Liver (tissue), 9 donors: ENCODE results near the gene MEIOB. TPM values are rescaled to one million over a fixed set of nuclear protein-coding genes. Genes with fewer than 3 reads are reported as not detected.

ENCODE experiments used
- DNase-seq: peaks from one replicate; pipeline ENCODE4 v3.0.0-alpha.2; 2017; ENCODE audit warnings: low spot score
- H3K27ac ChIP-seq, 2 donors: one replicate each; pipeline ENCODE4 v1.7.0; 2013; ENCODE audit warnings: inconsistent platforms in 2 of 2, low read length in 2 of 2, control low read depth in 1 of 2, low read depth in 1 of 2, mild to moderate bottlenecking in 1 of 2
- H3K27me3 ChIP-seq, 4 donors: one replicate each; pipeline versions ENCODE4 v1.6.1 to v1.7.0; 2013; ENCODE audit warnings: low read length in 3 of 4, inconsistent platforms in 1 of 4, mild to moderate bottlenecking in 1 of 4, moderate library complexity in 1 of 4; ENCODE audit not compliant: control insufficient read depth in 4 of 4, insufficient read depth in 4 of 4
- H3K36me3 ChIP-seq, 4 donors: one replicate each; pipeline versions ENCODE4 v1.6.1 to v1.7.0; 2013; ENCODE audit warnings: low read length in 3 of 4, mild to moderate bottlenecking in 3 of 4, low read depth in 1 of 4, moderate library complexity in 1 of 4; ENCODE audit not compliant: control insufficient read depth in 4 of 4, insufficient read depth in 3 of 4
- H3K4me1 ChIP-seq, 4 donors: one replicate each; pipeline versions ENCODE4 v1.6.1 to v1.7.0; 2013; ENCODE audit warnings: low read length in 3 of 4, mild to moderate bottlenecking in 3 of 4, moderate library complexity in 1 of 4; ENCODE audit not compliant: control insufficient read depth in 4 of 4, insufficient read depth in 4 of 4
- H3K4me3 ChIP-seq, 3 donors: one replicate each; pipeline versions ENCODE4 v1.6.1 to v1.7.0; 2013; ENCODE audit warnings: low read length in 3 of 3, control low read depth in 1 of 3, low read depth in 1 of 3, mild to moderate bottlenecking in 1 of 3
- H3K9ac ChIP-seq, 2 donors: one replicate each; pipeline ENCODE4 v1.7.0; 2013; ENCODE audit warnings: low read length in 2 of 2, mild to moderate bottlenecking in 2 of 2, moderate library complexity in 2 of 2, control low read depth in 1 of 2, low read depth in 1 of 2
- H3K9me3 ChIP-seq, 4 donors: one replicate each; pipeline versions ENCODE4 v1.6.1 to v1.7.0; 2013; ENCODE audit warnings: low read length in 3 of 4; ENCODE audit not compliant: control insufficient read depth in 4 of 4
- ATF3 ChIP-seq: IDR thresholded peaks from 2 replicates; pipeline ENCODE4 v1.6.1; 2016; ENCODE audit warnings: antibody characterized with exemption
- CTCF ChIP-seq: fragments of 150-350 bp; IDR thresholded peaks from 2 replicates; pipeline ENCODE4 v1.5.1; 2017; ENCODE audit warnings: improper control_type of control experiment, low read depth, low read length; ENCODE audit not compliant: missing input control
- EGR1 ChIP-seq, 2 donors: IDR thresholded peaks; 2 replicates each; pipeline ENCODE4 v1.6.1; 2016 to 2018; ENCODE audit warnings: antibody characterized with exemption in 2 of 2, low read depth in 2 of 2
- FOXA1 ChIP-seq: IDR thresholded peaks from 2 replicates; pipeline ENCODE4 v1.6.1; 2016; ENCODE audit warnings: antibody characterized with exemption
- FOXA2 ChIP-seq: IDR thresholded peaks from 2 replicates; pipeline ENCODE4 v1.6.1; 2016; ENCODE audit warnings: antibody characterized with exemption
- GABPA ChIP-seq, 2 donors: IDR thresholded peaks in 1 of 2; conservative IDR thresholded peaks in 1 of 2; 2 replicates each; pipeline ENCODE4 v1.6.1; 2016; ENCODE audit warnings: antibody characterized with exemption in 2 of 2, mild to moderate bottlenecking in 1 of 2, moderate library complexity in 1 of 2
- HNF4A ChIP-seq, 2 donors: conservative IDR thresholded peaks; 2 replicates each; pipeline ENCODE4 v1.6.1; 2016; ENCODE audit warnings: antibody characterized with exemption in 2 of 2, mild to moderate bottlenecking in 2 of 2
- HNF4G ChIP-seq: IDR thresholded peaks from 2 replicates; pipeline ENCODE4 v1.6.1; 2016; ENCODE audit warnings: antibody characterized with exemption
- JUND ChIP-seq, 2 donors: IDR thresholded peaks; 2 replicates each; pipeline ENCODE4 v1.6.1; 2016; ENCODE audit warnings: antibody characterized with exemption in 2 of 2
- MAX ChIP-seq: IDR thresholded peaks from 2 replicates; pipeline ENCODE4 v1.6.1; 2016; ENCODE audit warnings: antibody characterized with exemption
- NR2F2 ChIP-seq: IDR thresholded peaks from 2 replicates; pipeline ENCODE4 v1.6.1; 2016; ENCODE audit warnings: antibody characterized with exemption
- RAD21 ChIP-seq, 2 donors: IDR thresholded peaks; 2 replicates each; pipeline ENCODE4 v1.6.1; 2016; ENCODE audit warnings: antibody characterized with exemption in 2 of 2, mild to moderate bottlenecking in 2 of 2
- REST ChIP-seq: IDR thresholded peaks from 2 replicates; pipeline ENCODE4 v1.6.1; 2016; ENCODE audit warnings: antibody characterized with exemption, mild to moderate bottlenecking
- RXRA ChIP-seq, 2 donors: IDR thresholded peaks; 2 replicates each; pipeline ENCODE4 v1.6.1; 2017 to 2018; ENCODE audit warnings: antibody characterized with exemption in 2 of 2, mild to moderate bottlenecking in 1 of 2
- SP1 ChIP-seq: IDR thresholded peaks from 2 replicates; pipeline ENCODE4 v1.6.1; 2018; ENCODE audit warnings: antibody characterized with exemption, mild to moderate bottlenecking
- TAF1 ChIP-seq: conservative IDR thresholded peaks from 2 replicates; pipeline ENCODE4 v1.6.1; 2016; ENCODE audit warnings: antibody characterized with exemption, mild to moderate bottlenecking
- YY1 ChIP-seq: IDR thresholded peaks from 2 replicates; pipeline ENCODE4 v1.6.1; 2016; ENCODE audit warnings: antibody characterized with exemption, mild to moderate bottlenecking
- ZBTB33 ChIP-seq: IDR thresholded peaks from 2 replicates; pipeline ENCODE4 v1.6.1; 2016; ENCODE audit warnings: antibody characterized with exemption
- WGBS: extraction: QIAGEN DNeasy Blood & Tissue Kit; methylation state at CpG from one replicate; pipeline ENCODE4 v1.1.7; 2013; 5-methylcytosine and 5-hydroxymethylcytosine counted together
- polyA plus RNA-seq, 2 donors: library from polyadenylated mRNA; stranded (reverse) in 1 of 2; unstranded in 1 of 2; fragments of 200-250 nt in 1 of 2; fragments of >200 nt in 1 of 2; fragmentation: Nextera tagmentation in 1 of 2; extraction: Ambion mirVana in 1 of 2; gene quantifications; one replicate each; pipeline versions ENCODE4 v1.2.1 to v1.2.3, GENCODE V29; 2013 to 2015
- total RNA-seq, 2 donors: library from RNA; depleted of rRNA; stranded (reverse); fragments of >200 nt; gene quantifications; one replicate each; pipeline ENCODE4 v1.2.3, GENCODE V29; 2014
- donor health status: healthy.
- donor health status: healthy.
- donor health status: healthy.
- donor health status: healthy.
- donor health status: healthy.

MEIOB gene
- total and polyA plus RNA-seq, 4 donors: 0.33 to 2.2 TPM; not detected in 2

- H3K4me1 ChIP-seq: no peaks in the 10 kb centered on the region
- no peak overlapping the region for H3K4me3 ChIP-seq
- TF ChIP-seq RAD21 (IDR thresholded peaks at IDR 0.05) (no peak), EGR1 (IDR thresholded peaks at IDR 0.05; ENCODE audit: low read depth in 2 of 2) (no peak), ZBTB33 (no peak), MAX (no peak), FOXA1 (no peak), TAF1 (no peak), CTCF (no peak), NR2F2 (no peak), SP1 (no peak), REST (no peak), YY1 (no peak), ATF3 (no peak), RXRA (IDR thresholded peaks at IDR 0.05) (no peak), JUND (IDR thresholded peaks at IDR 0.05) (no peak), HNF4A (conservative IDR thresholded peaks at IDR 0.05) (no peak), HNF4G (no peak), FOXA2 (no peak), GABPA (IDR thresholded peaks at IDR 0.05 in 1 of 2, conservative IDR thresholded peaks at IDR 0.05 in 1 of 2) (no peak)
- no peak for DNase-seq
- H3K36me3 ChIP-seq: no peaks in the 10 kb centered on the region
- H3K27ac ChIP-seq: no peak overlapping the region
- WGBS: 89% methylated on average over 5 of the region's 5 CpGs
- no peak overlapping the region for H3K9ac ChIP-seq
- no peaks in the 10 kb centered on the region for H3K27me3 ChIP-seq
- no peaks in the 10 kb centered on the region for H3K9me3 ChIP-seq
These were observed 34.8 kb upstream of the MEIOB start for GRCh38 chr16:1906846-1907165.
